GM12892 (cell line): Measurements from ENCODE around the gene ATXN1.

Experiments used
- DNase-seq: peaks from one replicate; pipeline ENCODE4 v3.0.0; 2011; ENCODE audit not compliant: insufficient read length
- FAIRE-seq: peaks from 2 replicates; lab custom pipeline; 2011; peaks lifted over from hg19 to GRCh38; lab: Jason Lieb, UNC
- POLR2A ChIP-seq: IDR thresholded peaks from 2 replicates; pipeline ENCODE4 v1.6.1; 2011; ENCODE audit warnings: low read depth, low read length, control low read depth
- POLR2AphosphoS5 ChIP-seq: IDR thresholded peaks from 2 replicates; pipeline ENCODE4 v1.6.1; 2011; ENCODE audit warnings: low read depth, low read length, control low read depth
- TAF1 ChIP-seq: IDR thresholded peaks from 2 replicates; pipeline ENCODE4 v1.6.1; 2011; ENCODE audit warnings: low read depth, mild to moderate bottlenecking, control low read depth, low read length, borderline replicate concordance

Gene ATXN1

GRCh38 chr6:16694781-16695578 is 66.3 kb downstream of the ATXN1 start:
- FAIRE-seq = peak; percentile 92
- TF ChIP-seq POLR2A = no peak
- TF ChIP-seq TAF1 = no peak
- TF ChIP-seq POLR2AphosphoS5 = no peak
- no peak for DNase-seq

- FAIRE-seq (no peak), DNase-seq (no peak)
- no peak for TF ChIP-seq POLR2AphosphoS5
- no peak for TF ChIP-seq TAF1
- TF ChIP-seq POLR2A = no peak
These were observed 69.9 kb downstream of the ATXN1 start for GRCh38 chr6:16691324-16691723.

- FAIRE-seq = peak; percentile 92
- no peak for TF ChIP-seq TAF1
- no peak for TF ChIP-seq POLR2A
- no peak for TF ChIP-seq POLR2AphosphoS5
- no peak for DNase-seq
These were observed 70.6 kb downstream of the ATXN1 start for GRCh38 chr6:16690608-16691142.

GRCh38 chr6:16689788-16690607 is 71.3 kb downstream of the ATXN1 start:
- TF ChIP-seq POLR2AphosphoS5 (no peak), POLR2A (no peak), TAF1 (no peak)
- DNase-seq (no peak), FAIRE-seq (no peak)

GRCh38 chr6:16688984-16689636 is 72.2 kb downstream of the ATXN1 start:
- DNase-seq (no peak), FAIRE-seq (peak; percentile 5)
- TF ChIP-seq POLR2A = no peak
- TF ChIP-seq TAF1 = no peak
- no peak for TF ChIP-seq POLR2AphosphoS5

- FAIRE-seq (no peak), DNase-seq (no peak)
- no peak for TF ChIP-seq TAF1
- TF ChIP-seq POLR2AphosphoS5 = no peak
- TF ChIP-seq POLR2A = no peak
These were observed 72.8 kb downstream of the ATXN1 start for GRCh38 chr6:16688436-16688835.

- FAIRE-seq = no peak
- no peak for DNase-seq
- TF ChIP-seq TAF1 (no peak), POLR2A (no peak), POLR2AphosphoS5 (no peak)
These were observed 74.2 kb downstream of the ATXN1 start for GRCh38 chr6:16687045-16687444.

GRCh38 chr6:16684896-16685554 is 76.2 kb downstream of the ATXN1 start:
- TF ChIP-seq POLR2AphosphoS5 = no peak
- TF ChIP-seq TAF1 = no peak
- no peak for TF ChIP-seq POLR2A
- no peak for DNase-seq
- peak; percentile 82 for FAIRE-seq

GRCh38 chr6:16684195-16684689 is 77.0 kb downstream of the ATXN1 start:
- TF ChIP-seq POLR2AphosphoS5 = no peak
- TF ChIP-seq TAF1 = no peak
- FAIRE-seq = no peak
- DNase-seq = no peak

- no peak for TF ChIP-seq POLR2AphosphoS5
- no peak for TF ChIP-seq TAF1
- TF ChIP-seq POLR2A = no peak
- FAIRE-seq (no peak), DNase-seq (no peak)
These were observed 77.5 kb downstream of the ATXN1 start for GRCh38 chr6:16683641-16684194.
